ENCODE results near the gene CHFR.

CHFR gene

DNA sequence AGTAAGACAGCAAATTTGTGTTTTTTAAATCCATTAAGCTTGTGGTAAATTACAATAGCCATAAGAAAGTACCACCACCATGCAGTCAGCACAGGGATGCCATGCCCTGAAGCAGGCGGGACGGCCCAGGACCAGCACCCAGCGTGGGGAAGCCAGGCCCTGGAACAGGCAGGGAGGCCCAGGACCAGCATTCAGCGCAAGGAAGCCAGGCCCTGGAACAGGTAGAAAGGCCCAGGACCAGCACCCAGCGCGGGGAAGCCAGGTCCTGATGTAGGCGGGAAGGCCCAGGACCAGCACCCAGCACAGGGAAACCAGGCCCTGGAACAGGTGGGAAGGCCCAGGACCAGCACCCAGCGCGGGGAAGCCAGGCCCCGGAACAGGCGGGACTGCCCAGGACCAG lies 13.2 kb downstream of the CHFR start:
- DNase-seq (ENCODE audit: low read depth) = no peak
- no peak overlapping the region for H3K4me3 ChIP-seq (ENCODE audit: control insufficient read depth, low read depth, low read length)
- TF ChIP-seq CTCF (IDR thresholded peaks at IDR 0.05; ENCODE audit: control insufficient read depth, insufficient read depth, low read depth, low read length, missing control alignments) = no peak

GRCh38 chr12:132873724-132874123 lies 13.7 kb downstream of the CHFR start:
- TF ChIP-seq CTCF (IDR thresholded peaks at IDR 0.05; ENCODE audit: control insufficient read depth, insufficient read depth, low read depth, low read length, missing control alignments) = no peak
- DNase-seq (ENCODE audit: low read depth) = no peak
- H3K4me3 ChIP-seq (ENCODE audit: control insufficient read depth, low read depth, low read length) = no peak overlapping the region

DNA sequence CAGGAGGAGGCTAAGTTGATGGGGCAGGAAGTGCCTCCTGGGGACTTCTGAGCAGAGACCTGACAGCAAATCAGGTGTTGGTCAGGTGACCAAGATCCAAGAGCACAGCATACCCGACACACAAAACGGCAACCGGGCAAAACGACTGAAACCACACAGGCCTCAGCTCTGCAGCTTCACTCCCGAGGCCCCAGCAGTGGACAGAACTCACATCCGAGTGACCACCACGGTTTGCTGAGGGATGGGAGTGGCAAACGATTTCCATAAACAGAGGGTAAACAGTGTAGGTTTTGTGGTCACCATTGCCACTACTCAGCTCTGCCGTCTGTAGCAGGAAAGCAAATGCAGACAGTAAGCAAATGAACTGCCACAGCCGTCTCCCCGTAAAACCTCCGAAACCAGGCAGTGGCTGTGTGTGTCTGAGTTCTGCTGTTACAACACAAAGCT lies 14.4 kb downstream of the CHFR start:
- no peak for TF ChIP-seq CTCF (IDR thresholded peaks at IDR 0.05; ENCODE audit: control insufficient read depth, insufficient read depth, low read depth, low read length, missing control alignments)
- no peak overlapping the region for H3K4me3 ChIP-seq (ENCODE audit: control insufficient read depth, low read depth, low read length)
- no peak for DNase-seq (ENCODE audit: low read depth)

DNA sequence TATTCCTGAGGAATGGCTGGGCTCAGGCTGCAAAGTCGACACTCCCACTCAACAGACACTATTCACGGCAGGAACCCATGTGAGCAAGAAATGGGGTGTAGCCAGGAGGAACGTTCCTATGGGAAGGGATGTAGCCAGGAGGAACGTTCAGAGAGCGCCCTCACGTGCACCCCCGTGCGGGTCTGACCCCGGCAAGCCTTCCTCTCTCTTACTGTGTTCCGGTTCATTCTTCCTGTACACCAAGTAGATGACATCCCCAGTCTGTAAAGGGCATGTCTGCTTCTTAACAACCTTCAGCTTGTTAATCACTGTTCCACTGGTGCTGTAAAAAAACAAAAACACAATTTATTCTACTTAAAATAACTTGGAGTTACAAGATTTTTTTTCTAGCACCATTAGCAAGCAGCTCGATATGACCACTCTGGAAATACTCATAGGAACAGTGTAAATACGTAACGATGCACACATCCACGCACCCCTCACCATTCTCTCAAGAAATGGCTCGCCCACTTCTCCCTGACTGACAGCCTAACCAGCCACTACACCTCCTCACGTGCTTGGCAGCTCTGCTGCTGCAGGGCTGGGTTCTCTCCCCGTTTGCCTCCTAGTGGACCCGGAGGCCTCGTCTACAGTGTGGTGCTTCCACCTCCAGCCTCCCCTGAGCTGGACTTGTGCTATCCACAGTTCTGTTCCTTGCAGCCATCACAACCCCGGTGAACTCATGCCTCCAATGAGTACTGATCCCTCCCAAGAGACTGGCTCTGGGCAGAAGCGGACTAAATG lies 15.1 kb downstream of the CHFR start:
- TF ChIP-seq CTCF (IDR thresholded peaks at IDR 0.05; ENCODE audit: control insufficient read depth, insufficient read depth, low read depth, low read length, missing control alignments) = no peak
- H3K4me3 ChIP-seq (ENCODE audit: control insufficient read depth, low read depth, low read length) = no peak overlapping the region
- DNase-seq (ENCODE audit: low read depth) = no peak

DNA sequence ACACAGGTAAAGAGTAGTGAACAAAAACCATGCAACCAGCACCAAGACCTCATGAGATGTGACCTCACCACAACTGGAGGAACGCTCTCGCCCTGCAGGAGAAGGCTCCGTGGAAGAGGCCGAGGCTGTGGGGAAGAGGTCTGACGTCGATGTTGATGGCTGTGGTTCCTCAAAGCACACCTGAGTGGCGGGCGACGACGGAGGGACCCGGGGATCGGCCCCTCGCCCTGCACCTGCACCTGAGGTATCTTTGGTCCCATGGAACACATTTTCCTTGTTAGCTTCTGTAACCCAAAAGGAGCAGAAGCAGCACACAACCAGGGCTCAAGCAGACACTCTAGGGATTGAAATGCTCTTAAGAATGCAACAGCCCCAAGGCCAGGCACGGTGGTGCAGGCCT lies 17.9 kb downstream of the CHFR start:
- H3K4me3 ChIP-seq (ENCODE audit: control insufficient read depth, low read depth, low read length) = no peak overlapping the region
- no peak for TF ChIP-seq CTCF (IDR thresholded peaks at IDR 0.05; ENCODE audit: control insufficient read depth, insufficient read depth, low read depth, low read length, missing control alignments)
- no peak for DNase-seq (ENCODE audit: low read depth)

DNA sequence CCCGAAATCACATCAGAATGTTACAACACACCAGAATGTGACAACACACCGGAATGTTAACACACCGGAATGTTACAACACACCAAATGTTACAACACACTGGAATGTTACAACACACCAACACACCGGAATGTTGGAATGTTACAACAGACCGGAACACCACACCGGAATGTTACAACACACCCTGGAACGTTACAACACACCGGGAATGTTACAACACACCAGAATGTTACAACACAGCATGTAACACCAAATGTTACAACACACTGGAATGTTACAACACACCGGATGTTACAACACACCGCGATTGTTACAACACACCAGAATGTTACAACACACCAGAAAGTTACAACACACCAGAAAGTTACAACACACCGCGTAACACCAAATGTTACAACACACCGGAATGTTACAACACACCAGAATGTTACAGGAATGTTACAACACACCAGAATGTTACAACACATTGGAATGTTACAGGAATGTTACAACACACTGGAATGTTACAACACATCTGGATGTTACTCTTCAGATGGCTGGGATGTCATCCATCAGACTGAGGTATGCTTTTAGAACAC lies 21.1 kb downstream of the CHFR start:
- TF ChIP-seq CTCF (IDR thresholded peaks at IDR 0.05; ENCODE audit: control insufficient read depth, insufficient read depth, low read depth, low read length, missing control alignments) = no peak
- DNase-seq (ENCODE audit: low read depth) = peak; percentile 23
- H3K4me3 ChIP-seq (ENCODE audit: control insufficient read depth, low read depth, low read length) = no peak overlapping the region

Data from AG09309 (cell line).